Measurements from ENCODE around the gene STK11IP. TPM values are rescaled to one million over a fixed set of nuclear protein-coding genes. Genes with fewer than 3 reads are reported as not detected.

The STK11IP gene
- total RNA-seq, 4 donors from 2014 or later, result 25.3 to 68.0 (median 29.2) TPM

- 41% methylated on average over 7 of the region's 8 CpGs for WGBS
- H3K36me3 ChIP-seq, result peaks cover 16% of the 10 kb centered on the region
- H3K4me3 ChIP-seq, result no peak overlapping the region
- peak in 1 of 2 donors; percentile 45 for DNase-seq (ENCODE audit: low spot score in 2 of 2)
- no peaks in the 10 kb centered on the region for H3K27me3 ChIP-seq
- H3K9me3 ChIP-seq, result no peaks in the 10 kb centered on the region
- TF ChIP-seq EP300 (IDR thresholded peaks at IDR 0.05) (no peak), CTCF (IDR thresholded peaks at IDR 0.05) (peak in 1 of 2 donors; percentile 89)
- H3K4me1 ChIP-seq, result no peaks in the 10 kb centered on the region
- H3K27ac ChIP-seq, result no peak overlapping the region
These were observed 37.4 kb upstream of the STK11IP start for GRCh38 chr2:219560037-219560892.

- Histone ChIP-seq H3K36me3 (peaks cover 19% of the 10 kb centered on the region), H3K9me3 (no peaks in the 10 kb centered on the region), H3K4me1 (no peaks in the 10 kb centered on the region), H3K4me3 (no peak overlapping the region), H3K27ac (no peak overlapping the region), H3K27me3 (no peaks in the 10 kb centered on the region)
- TF ChIP-seq CTCF (IDR thresholded peaks at IDR 0.05) (no peak), POLR2AphosphoS5 (IDR thresholded peaks at IDR 0.05) (no peak), EP300 (IDR thresholded peaks at IDR 0.05) (no peak)
- WGBS, result 86% methylated on average over 3 of the region's 3 CpGs
- no peak for DNase-seq (ENCODE audit: low spot score in 2 of 2)
These were observed 36.8 kb upstream of the STK11IP start for GRCh38 chr2:219560893-219561178.

GRCh38 chr2:219561179-219562048 is 36.2 kb upstream of the STK11IP start:
- H3K27ac ChIP-seq, result no peak overlapping the region
- peak in 1 of 2 donors; percentile 35 for DNase-seq (ENCODE audit: low spot score in 2 of 2)
- 80% methylated on average over 24 of the region's 24 CpGs for WGBS
- H3K4me3 ChIP-seq, result no peak overlapping the region
- H3K36me3 ChIP-seq, result peaks cover 18% of the 10 kb centered on the region
- no peaks in the 10 kb centered on the region for H3K4me1 ChIP-seq
- H3K27me3 ChIP-seq, result no peaks in the 10 kb centered on the region
- no peaks in the 10 kb centered on the region for H3K9me3 ChIP-seq
- TF ChIP-seq CTCF (IDR thresholded peaks at IDR 0.05), result no peak
- no peak for TF ChIP-seq POLR2AphosphoS5 (IDR thresholded peaks at IDR 0.05)
- no peak for TF ChIP-seq EP300 (IDR thresholded peaks at IDR 0.05)

GRCh38 chr2:219562049-219563020 is 35.3 kb upstream of the STK11IP start:
- Histone ChIP-seq H3K9me3 (no peaks in the 10 kb centered on the region), H3K4me3 (no peak overlapping the region), H3K27me3 (no peaks in the 10 kb centered on the region), H3K36me3 (peaks cover 22% of the 10 kb centered on the region), H3K4me1 (no peaks in the 10 kb centered on the region), H3K27ac (no peak overlapping the region)
- peak in 1 of 2 donors; percentile 57 for DNase-seq (ENCODE audit: low spot score in 2 of 2)
- WGBS, result 74% methylated on average over 25 of the region's 35 CpGs
- no peak for TF ChIP-seq CTCF (IDR thresholded peaks at IDR 0.05)
- TF ChIP-seq EP300 (IDR thresholded peaks at IDR 0.05), result no peak
- TF ChIP-seq POLR2AphosphoS5 (IDR thresholded peaks at IDR 0.05), result no peak
- no peak for TF ChIP-seq POLR2A (IDR thresholded peaks at IDR 0.05)

Data from suprapubic skin (tissue), 4 donors.